ENCODE results near the gene SLC36A1. TPM values are rescaled to one million over a fixed set of nuclear protein-coding genes. Genes with fewer than 3 reads are reported as not detected.

SLC36A1 gene
- polyA plus RNA-seq, 1 of the 3 experiments (the other 2 are of a cell fraction): 4.1 TPM

DNA sequence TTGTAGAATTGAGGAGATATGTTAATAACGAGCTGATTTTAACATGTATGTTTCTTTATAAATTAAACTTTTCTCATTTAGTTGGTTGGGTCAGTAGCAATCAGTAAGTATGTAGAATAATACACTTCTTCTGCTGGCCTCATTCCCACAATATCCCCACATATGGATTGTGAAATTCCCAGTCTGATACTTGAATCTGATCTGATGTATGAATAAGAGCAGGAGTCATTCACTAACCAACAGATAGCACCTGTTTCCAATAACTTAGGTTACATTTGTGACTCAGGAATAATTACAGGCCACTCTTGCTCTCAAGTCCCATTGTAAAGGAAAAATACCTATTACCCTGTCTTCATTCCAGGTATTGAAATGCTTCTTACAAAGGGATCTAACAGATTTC is 23.9 kb downstream of the SLC36A1 start:
- peaks cover 6 to 13% of the 10 kb centered on the region in 2 experiments; a peak in 3 of 4 replicates for H3K4me1 ChIP-seq (ENCODE audit: control insufficient read depth in 1 of 2, insufficient read depth in 2 of 2, low read depth in 1 of 2, low read length in 1 of 2)
- H3K9me3 ChIP-seq: no peaks in the 10 kb centered on the region
- H3K79me2 ChIP-seq (ENCODE audit: insufficient read depth): no peaks in the 10 kb centered on the region
- no peaks in the 10 kb centered on the region for H3K27me3 ChIP-seq (ENCODE audit: insufficient read depth)
- no peak overlapping the region for H3K9ac ChIP-seq
- no peak overlapping the region for H3K27ac ChIP-seq (ENCODE audit: low read depth in 2 of 2, low read length in 1 of 2)
- no peaks in the 10 kb centered on the region for H3K9me2 ChIP-seq
- CTCF ChIA-PET: interaction anchor here (1.2 to 2.0 kb wide), 3 partner anchors 10 to 181 kb away, joined by 3 to 5 read pairs (median 3); partner anchors contain the start of gene SLC36A1
- 83% methylated on average over 1 of the region's 1 CpG for WGBS (ENCODE audit: low lambda C conversion rate)
- no peaks in the 10 kb centered on the region for H3F3A ChIP-seq (replicated peaks; ENCODE audit: insufficient read depth)
- H3K36me3 ChIP-seq (replicated peaks in 1 of 2; ENCODE audit: control insufficient read depth in 1 of 2, insufficient read depth in 2 of 2, low read length in 1 of 2): peaks cover 6 to 22% of the 10 kb centered on the region in 2 experiments
- H3K4me3 ChIP-seq (ENCODE audit: low read depth in 2 of 2, low read length in 1 of 2): no peak overlapping the region
- H2AFZ ChIP-seq (ENCODE audit: low read depth): no peak overlapping the region
- H4K20me1 ChIP-seq (ENCODE audit: insufficient read depth): no peaks in the 10 kb centered on the region
- TF ChIP-seq TEAD4 (IDR thresholded peaks at IDR 0.05; ENCODE audit: borderline replicate concordance, insufficient read depth): no peak
- no peak for TF ChIP-seq JUND (IDR thresholded peaks at IDR 0.05)
- no peak for TF ChIP-seq TAF1 (IDR thresholded peaks at IDR 0.05; ENCODE audit: borderline replicate concordance, low read depth, low read length)
- TF ChIP-seq RCOR1 (IDR thresholded peaks at IDR 0.05; ENCODE audit: low read length): no peak
- TF ChIP-seq, protein P1, sequence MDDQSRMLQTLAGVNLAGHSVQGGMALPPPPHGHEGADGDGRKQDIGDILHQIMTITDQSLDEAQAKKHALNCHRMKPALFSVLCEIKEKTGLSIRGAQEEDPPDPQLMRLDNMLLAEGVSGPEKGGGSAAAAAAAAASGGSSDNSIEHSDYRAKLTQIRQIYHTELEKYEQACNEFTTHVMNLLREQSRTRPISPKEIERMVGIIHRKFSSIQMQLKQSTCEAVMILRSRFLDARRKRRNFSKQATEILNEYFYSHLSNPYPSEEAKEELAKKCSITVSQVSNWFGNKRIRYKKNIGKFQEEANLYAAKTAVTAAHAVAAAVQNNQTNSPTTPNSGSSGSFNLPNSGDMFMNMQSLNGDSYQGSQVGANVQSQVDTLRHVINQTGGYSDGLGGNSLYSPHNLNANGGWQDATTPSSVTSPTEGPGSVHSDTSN (IDR thresholded peaks at IDR 0.05): no peak
- TF ChIP-seq FOXM1 (IDR thresholded peaks at IDR 0.05; ENCODE audit: low read depth): no peak
- TF ChIP-seq CHD2 (IDR thresholded peaks at IDR 0.05; ENCODE audit: low read length, partially characterized antibody): no peak
- TF ChIP-seq ELF1 (IDR thresholded peaks at IDR 0.05): no peak
- no peak for TF ChIP-seq EZH2phosphoT487 (IDR thresholded peaks at IDR 0.05; ENCODE audit: borderline replicate concordance, low read depth)
- no peak for TF ChIP-seq RAD21 (IDR thresholded peaks at IDR 0.05; ENCODE audit: low read length)
- TF ChIP-seq GATA2 (CRISPR knock-in tag; IDR thresholded peaks at IDR 0.05): no peak
- TF ChIP-seq POLR2AphosphoS5 (IDR thresholded peaks at IDR 0.05; ENCODE audit: low read depth, low read length): no peak
- DNase-seq: no peak
- POLR2A ChIA-PET: no interaction called here
- H3K4me2 ChIP-seq: no peak overlapping the region

DNA sequence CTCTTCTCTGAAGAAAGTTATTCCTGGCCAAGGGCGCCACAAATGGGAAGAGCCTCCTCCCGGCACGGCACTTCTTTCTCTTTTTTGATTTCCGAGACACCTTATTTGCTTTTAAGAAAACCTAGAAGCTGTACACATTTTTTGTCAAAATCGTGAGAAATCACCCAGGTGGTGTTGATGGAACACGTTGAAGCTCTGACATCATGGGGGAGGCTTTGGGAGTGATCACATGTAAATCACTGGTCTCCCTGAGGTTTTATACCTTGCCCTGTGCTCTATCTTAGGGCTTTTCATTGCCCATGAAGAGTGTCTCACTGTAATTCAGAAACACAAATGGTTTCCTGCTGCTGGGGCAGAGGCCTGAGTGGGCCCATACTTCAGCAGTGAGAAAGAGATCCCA is 27.4 kb downstream of the SLC36A1 start:
- WGBS (ENCODE audit: low lambda C conversion rate): 89% methylated on average over 6 of the region's 6 CpGs
- H4K20me1 ChIP-seq (ENCODE audit: insufficient read depth): no peaks in the 10 kb centered on the region
- no peaks in the 10 kb centered on the region for H3K79me2 ChIP-seq (ENCODE audit: insufficient read depth)
- no peak overlapping the region for H3K4me3 ChIP-seq (ENCODE audit: low read depth in 2 of 2, low read length in 1 of 2)
- H2AFZ ChIP-seq (ENCODE audit: low read depth): no peak overlapping the region
- H3K4me2 ChIP-seq: no peak overlapping the region
- H3K27me3 ChIP-seq (ENCODE audit: insufficient read depth): no peaks in the 10 kb centered on the region
- no peaks in the 10 kb centered on the region for H3F3A ChIP-seq (replicated peaks; ENCODE audit: insufficient read depth)
- no peak overlapping the region for H3K9ac ChIP-seq
- peaks cover 6 to 13% of the 10 kb centered on the region in 2 experiments; a peak in 3 of 4 replicates for H3K4me1 ChIP-seq (ENCODE audit: control insufficient read depth in 1 of 2, insufficient read depth in 2 of 2, low read depth in 1 of 2, low read length in 1 of 2)
- H3K9me3 ChIP-seq: no peaks in the 10 kb centered on the region
- ChIA-PET POLR2A (interaction anchor here (1.0 kb wide), 1 partner anchor 27 kb away, joined by 5 read pairs; no protein-coding TSS in a partner anchor), CTCF (interaction anchor here (0.9 to 5.2 kb wide), 5 partner anchors 25 to 177 kb away, joined by 3 to 28 read pairs (median 4); partner anchors contain the start of gene SLC36A1)
- DNase-seq: no peak
- H3K36me3 ChIP-seq (replicated peaks in 1 of 2; ENCODE audit: control insufficient read depth in 1 of 2, insufficient read depth in 2 of 2, low read length in 1 of 2): peaks cover 0 to 26% of the 10 kb centered on the region in 2 experiments
- no peaks in the 10 kb centered on the region for H3K9me2 ChIP-seq
- TF ChIP-seq RCOR1 (IDR thresholded peaks at IDR 0.05; ENCODE audit: low read length) (no peak), TEAD4 (IDR thresholded peaks at IDR 0.05; ENCODE audit: borderline replicate concordance, insufficient read depth) (no peak), RAD21 (IDR thresholded peaks at IDR 0.05; ENCODE audit: low read length) (no peak), TCF12 (IDR thresholded peaks at IDR 0.05) (no peak), TAF1 (IDR thresholded peaks at IDR 0.05; ENCODE audit: borderline replicate concordance, low read depth, low read length) (no peak), JUND (IDR thresholded peaks at IDR 0.05) (no peak), NFIC (IDR thresholded peaks at IDR 0.05; ENCODE audit: borderline replicate concordance) (no peak), GATA2 (CRISPR knock-in tag; IDR thresholded peaks at IDR 0.05) (no peak), SMC3 (IDR thresholded peaks at IDR 0.05; ENCODE audit: low read depth, low read length) (no peak)
- TF ChIP-seq, protein P2, sequence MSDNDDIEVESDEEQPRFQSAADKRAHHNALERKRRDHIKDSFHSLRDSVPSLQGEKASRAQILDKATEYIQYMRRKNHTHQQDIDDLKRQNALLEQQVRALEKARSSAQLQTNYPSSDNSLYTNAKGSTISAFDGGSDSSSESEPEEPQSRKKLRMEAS (IDR thresholded peaks at IDR 0.05; ENCODE audit: low read depth): no peak
- H3K27ac ChIP-seq (ENCODE audit: low read depth in 2 of 2, low read length in 1 of 2): peak overlapping the region in 1 of 2 experiments; percentile 30; a peak in 1 of 4 replicates
